Naive thymus-derived CD8-positive, alpha-beta T cell (primary cell): Measurements from ENCODE around the gene GREB1L. TPM values are rescaled to one million over a fixed set of nuclear protein-coding genes. Genes with fewer than 3 reads are reported as not detected.

Source experiments
- ATAC-seq, 2 donors: fragments of 150-1000 bp; cut with Tn5 transposase in 1 of 2; sonication (Bioruptor Pico), chemical (Tn5 transposase) in 1 of 2; 1 replicate in 1 of 2; 2 replicates in 1 of 2; pipeline ENCODE4 v1.10.0; 2021; ENCODE audit warnings: mild to moderate bottlenecking in 2 of 2, moderate library complexity in 2 of 2
- POLR2A ChIA-PET: fragments of 350-600 bp; sonication (Branson Sonifier 250); formaldehyde crosslinking; loops from one replicate; lab custom pipeline; 2021; ENCODE audit warnings: antibody characterized with exemption; lab: Charles Lee
- DNase-seq, 10 donors: peaks; one replicate each; pipeline versions ENCODE4 v3.0.0 to v3.0.0-alpha.2; 2020 to 2022
- H3K27ac Mint-ChIP-seq, 10 donors: one replicate each; pipeline ENCODE4 v1.8.0; 2020 to 2022; ENCODE audit warnings: mild to moderate bottlenecking in 10 of 10, mixed read lengths in 10 of 10, moderate library complexity in 4 of 10, inconsistent platforms in 1 of 10
- H3K27me3 Mint-ChIP-seq, 5 donors: one replicate each; pipeline ENCODE4 v1.8.0; 2021 to 2022; ENCODE audit warnings: mixed read lengths in 5 of 5
- H3K36me3 Mint-ChIP-seq, 3 donors: one replicate each; pipeline ENCODE4 v1.8.0; 2020 to 2022; ENCODE audit warnings: mixed read lengths in 3 of 3, mild to moderate bottlenecking in 2 of 3, inconsistent platforms in 1 of 3
- H3K4me1 Mint-ChIP-seq, 4 donors: one replicate each; pipeline ENCODE4 v1.8.0; 2021 to 2022; ENCODE audit warnings: mixed read lengths in 4 of 4
- H3K4me3 Mint-ChIP-seq, 10 donors: one replicate each; pipeline ENCODE4 v1.8.0; 2020 to 2022; ENCODE audit warnings: mild to moderate bottlenecking in 10 of 10, mixed read lengths in 10 of 10, moderate library complexity in 6 of 10, inconsistent platforms in 1 of 10
- H3K9me3 Mint-ChIP-seq, 9 donors: one replicate each; pipeline ENCODE4 v1.8.0; 2020 to 2022; ENCODE audit warnings: mixed read lengths in 9 of 9, mild to moderate bottlenecking in 3 of 9, inconsistent platforms in 1 of 9, moderate library complexity in 1 of 9
- polyA plus RNA-seq, 3 donors: library from polyadenylated mRNA; unstranded; fragments of 300-500 nt; fragmentation: Illumina TruSeq; gene quantifications; one replicate each; pipeline ENCODE4 v1.2.3, GENCODE V29; 2021
- total RNA-seq, 8 experiments: library from RNA in 2 of 8; stranded (reverse) in 2 of 8; gene quantifications; one replicate each; pipeline ENCODE4 v1.2.3 and lab custom pipeline; 2021 to 2026

Gene GREB1L
- total and polyA plus RNA-seq, 5 experiments from 2014 or later = 0.07 to 0.09 TPM; not detected in 3

DNA sequence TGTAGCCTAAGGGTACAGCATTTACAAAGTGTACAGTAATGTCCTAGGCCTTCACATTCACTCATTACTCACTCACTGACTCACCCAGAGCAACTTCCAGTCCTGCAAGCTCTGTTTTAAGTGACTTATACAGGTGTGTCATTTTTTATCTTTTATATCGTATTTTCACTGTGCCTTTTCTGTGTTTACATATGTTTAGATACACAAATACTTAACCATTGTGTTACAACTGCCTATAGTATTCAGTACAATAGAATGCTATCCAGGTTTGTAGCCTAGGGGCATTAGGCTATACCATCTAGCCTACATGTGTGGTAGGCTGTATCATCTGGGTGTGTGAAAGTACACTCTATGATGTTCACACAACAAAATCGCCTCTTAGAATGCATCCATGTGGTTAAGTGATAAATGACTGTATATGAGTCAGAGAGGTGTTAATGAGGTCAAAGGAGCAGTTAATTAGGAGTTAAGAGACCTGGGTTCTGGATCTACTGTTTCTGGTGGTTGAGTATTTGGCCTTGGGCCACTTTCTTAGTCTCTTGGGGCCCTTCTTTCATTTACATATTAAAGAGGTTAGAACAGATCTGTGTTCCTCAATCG lies 149.1 kb downstream of the GREB1L start:
- Mint-ChIP-seq H3K4me3 (no peak overlapping the region), H3K9me3 (no peaks in the 10 kb centered on the region), H3K27me3 (peaks cover 0 to 19% (median 11%) of the 10 kb centered on the region in 5 donors)

DNA sequence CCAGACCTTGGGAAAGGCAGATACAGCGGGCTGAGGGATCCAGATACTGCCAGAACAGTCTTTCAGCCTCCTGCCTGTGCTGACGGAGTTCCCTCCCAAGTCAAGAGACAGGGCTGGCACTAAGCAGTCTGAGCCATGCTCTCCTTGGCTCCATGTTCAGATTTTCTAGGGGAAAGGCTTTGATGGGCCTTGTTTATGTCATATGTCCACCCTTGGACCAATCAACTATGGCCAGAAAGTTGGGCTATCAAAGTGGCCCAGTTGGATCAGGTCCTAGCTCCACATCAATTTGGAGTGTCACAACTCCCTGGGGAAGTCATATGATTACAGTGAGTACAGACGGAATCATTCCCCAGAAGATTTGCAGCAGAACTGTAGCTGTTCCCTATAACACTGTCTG lies 152.0 kb downstream of the GREB1L start:
- no peaks in the 10 kb centered on the region for H3K36me3 Mint-ChIP-seq
- no peak overlapping the region for H3K27ac Mint-ChIP-seq
- POLR2A ChIA-PET = no interaction called here
- H3K9me3 Mint-ChIP-seq = no peaks in the 10 kb centered on the region
- H3K27me3 Mint-ChIP-seq = peaks cover 0 to 17% (median 9%) of the 10 kb centered on the region in 5 donors
- DNase-seq (no peak), ATAC-seq (no peak)
- no peaks in the 10 kb centered on the region for H3K4me1 Mint-ChIP-seq
- H3K4me3 Mint-ChIP-seq = no peak overlapping the region

More for the DNA sequence above, 149.1 kb downstream of the GREB1L start:
- no peak for ATAC-seq
- POLR2A ChIA-PET = no interaction called here
- Mint-ChIP-seq H3K27ac (no peak overlapping the region), H3K4me1 (no peaks in the 10 kb centered on the region), H3K36me3 (no peaks in the 10 kb centered on the region)
- DNase-seq = no peak

DNA sequence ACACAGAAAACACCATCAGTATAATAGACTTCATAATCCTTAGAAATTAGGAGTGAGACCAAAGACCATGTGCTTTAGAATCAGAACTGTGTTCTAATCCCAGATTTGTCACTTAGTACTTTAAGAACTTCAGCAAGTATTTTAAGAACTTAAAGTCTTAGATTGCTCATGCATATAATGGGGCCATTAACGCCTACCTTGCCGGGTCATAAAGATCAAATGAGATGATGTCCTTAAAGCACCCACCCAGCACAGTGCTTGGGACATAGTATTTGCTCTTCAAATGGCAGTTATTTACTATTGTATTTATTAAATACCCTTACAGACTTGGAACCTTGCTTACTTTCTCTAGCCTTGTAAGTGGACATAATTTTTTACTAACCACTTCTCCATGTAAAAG lies 156.1 kb downstream of the GREB1L start:
- no peaks in the 10 kb centered on the region for H3K4me1 Mint-ChIP-seq
- H3K27me3 Mint-ChIP-seq = peaks cover 0 to 18% (median 7%) of the 10 kb centered on the region in 5 donors

DNA sequence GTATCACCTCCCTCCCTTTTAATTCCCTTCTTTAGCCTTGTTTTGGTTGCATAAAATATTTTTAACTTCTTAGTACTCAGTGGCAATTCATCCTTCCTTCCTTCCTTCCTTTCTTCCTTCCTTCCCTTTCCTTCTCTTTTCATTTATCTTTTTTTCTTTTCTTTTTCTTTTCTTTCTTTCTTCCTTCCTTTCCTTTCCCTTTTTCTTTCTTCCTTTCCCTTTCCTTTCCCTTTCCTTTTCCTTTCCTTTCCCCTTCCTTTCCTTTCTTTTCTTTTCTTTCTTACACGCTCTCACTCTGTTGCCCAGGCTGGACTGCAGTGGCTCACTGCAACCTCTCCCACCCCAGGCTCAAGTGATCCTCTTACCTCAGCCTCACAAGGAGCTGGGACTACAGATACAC lies 160.2 kb downstream of the GREB1L start:
- H3K4me3 Mint-ChIP-seq = no peak overlapping the region
- H3K27me3 Mint-ChIP-seq = peaks cover 0 to 10% (median 3%) of the 10 kb centered on the region in 5 donors
- no peaks in the 10 kb centered on the region for H3K4me1 Mint-ChIP-seq
- H3K9me3 Mint-ChIP-seq = no peaks in the 10 kb centered on the region
- DNase-seq (no peak), ATAC-seq (no peak)
- H3K27ac Mint-ChIP-seq = no peak overlapping the region
- POLR2A ChIA-PET = no interaction called here
- H3K36me3 Mint-ChIP-seq = no peaks in the 10 kb centered on the region

More for the DNA sequence above, 156.1 kb downstream of the GREB1L start:
- Mint-ChIP-seq H3K4me3 (no peak overlapping the region), H3K27ac (no peak overlapping the region), H3K9me3 (no peaks in the 10 kb centered on the region), H3K36me3 (no peaks in the 10 kb centered on the region)
- no peak for DNase-seq
- POLR2A ChIA-PET = no interaction called here
- no peak for ATAC-seq

DNA sequence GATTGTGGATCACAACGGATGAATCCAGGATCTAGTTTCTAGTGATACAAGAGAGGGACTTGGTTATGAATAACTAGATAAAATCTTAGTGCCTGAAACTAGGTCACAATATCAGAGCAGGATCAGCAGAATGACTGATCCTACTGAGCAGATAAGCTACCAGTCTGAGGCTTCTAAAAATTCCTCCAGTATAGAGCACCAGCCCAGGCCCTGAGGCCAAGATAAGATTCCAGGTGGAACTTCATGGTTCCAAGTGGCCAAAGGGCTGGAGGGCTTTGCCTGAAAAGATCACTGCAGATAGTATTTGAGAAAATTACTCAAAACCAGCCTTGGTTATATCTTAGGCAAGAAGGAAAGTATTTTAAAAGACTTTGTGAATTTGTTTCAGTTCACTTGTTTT lies 162.4 kb downstream of the GREB1L start:
- H3K36me3 Mint-ChIP-seq = no peaks in the 10 kb centered on the region
- H3K4me3 Mint-ChIP-seq = no peak overlapping the region
- peaks cover 0 to 3% (median 0%) of the 10 kb centered on the region in 9 donors for H3K9me3 Mint-ChIP-seq
- no peak for DNase-seq
- no peak for ATAC-seq
- peaks cover 0 to 8% (median 4%) of the 10 kb centered on the region in 5 donors for H3K27me3 Mint-ChIP-seq
- H3K4me1 Mint-ChIP-seq = no peaks in the 10 kb centered on the region
- POLR2A ChIA-PET = no interaction called here
- H3K27ac Mint-ChIP-seq = no peak overlapping the region

DNA sequence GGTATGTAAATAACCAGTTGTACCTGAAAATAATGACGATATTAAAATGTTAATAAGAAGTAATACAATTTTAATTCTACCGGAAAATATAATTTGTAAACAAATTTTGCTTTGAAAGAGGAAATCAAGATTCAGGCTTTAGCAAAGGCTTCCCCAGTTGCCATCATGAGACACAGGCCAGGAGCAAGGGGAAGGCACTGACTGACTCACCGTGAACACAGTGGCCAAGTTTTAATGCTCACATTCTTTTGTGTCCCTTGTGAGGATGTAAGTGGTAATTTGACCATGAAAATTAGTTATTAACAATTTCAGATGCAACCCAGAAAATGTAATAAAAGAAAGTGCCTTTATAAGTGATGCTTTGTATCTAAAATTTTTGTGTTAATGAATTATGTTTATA lies 164.1 kb downstream of the GREB1L start:
- ATAC-seq (no peak), DNase-seq (no peak)
- peaks cover 0 to 3% (median 0%) of the 10 kb centered on the region in 9 donors for H3K9me3 Mint-ChIP-seq
- H3K4me1 Mint-ChIP-seq = no peaks in the 10 kb centered on the region
- H3K4me3 Mint-ChIP-seq = no peak overlapping the region
- peaks cover 0 to 10% (median 4%) of the 10 kb centered on the region in 5 donors for H3K27me3 Mint-ChIP-seq
- POLR2A ChIA-PET = no interaction called here
- no peak overlapping the region for H3K27ac Mint-ChIP-seq
- no peaks in the 10 kb centered on the region for H3K36me3 Mint-ChIP-seq

DNA sequence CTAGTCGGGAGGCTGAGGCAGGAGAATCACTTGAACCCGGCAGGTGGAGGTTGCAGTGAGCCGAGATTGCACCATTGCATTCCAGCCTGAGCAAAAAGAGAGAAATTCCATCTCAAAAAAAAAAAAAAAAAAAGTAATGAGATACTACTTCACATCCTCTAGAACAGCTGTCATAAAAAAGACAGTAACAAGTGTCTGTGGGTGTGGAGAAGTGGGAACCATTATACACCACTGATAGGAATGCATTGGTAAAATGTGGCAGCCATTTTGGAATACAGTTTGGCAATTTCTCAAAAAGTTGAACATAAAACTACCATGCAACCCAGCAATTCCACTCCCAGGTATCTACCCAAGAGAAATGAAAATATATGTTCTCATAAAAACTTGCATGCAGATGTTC lies 166.6 kb downstream of the GREB1L start:
- Mint-ChIP-seq H3K36me3 (no peaks in the 10 kb centered on the region), H3K27me3 (peaks cover 0 to 14% (median 12%) of the 10 kb centered on the region in 5 donors), H3K4me3 (no peak overlapping the region), H3K4me1 (no peaks in the 10 kb centered on the region), H3K9me3 (peaks cover 0 to 4% (median 0%) of the 10 kb centered on the region in 9 donors), H3K27ac (no peak overlapping the region)
- POLR2A ChIA-PET = no interaction called here
- DNase-seq (no peak), ATAC-seq (no peak)

DNA sequence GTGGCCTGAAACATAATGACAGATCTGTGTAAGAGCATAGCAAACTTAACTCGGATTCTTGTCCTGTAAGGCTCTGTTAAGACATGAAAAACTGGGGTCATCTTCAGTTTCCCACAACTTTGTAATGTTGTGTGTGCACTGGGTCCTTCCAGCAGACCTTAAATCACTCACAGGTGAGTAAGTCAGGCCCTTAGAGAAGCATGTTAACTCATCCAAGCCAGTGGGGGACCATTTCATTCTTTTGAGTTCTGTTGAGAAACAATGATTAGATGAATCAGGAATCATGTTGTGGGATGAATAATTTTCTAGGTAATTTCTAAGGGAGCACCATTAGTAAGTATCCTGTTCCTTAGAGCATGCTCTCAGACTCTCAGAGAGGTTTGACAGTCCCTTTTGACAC lies 191.4 kb downstream of the GREB1L start:
- peaks cover 11 to 25% (median 17%) of the 10 kb centered on the region in 5 donors for H3K27me3 Mint-ChIP-seq
- no peaks in the 10 kb centered on the region for H3K36me3 Mint-ChIP-seq

DNA sequence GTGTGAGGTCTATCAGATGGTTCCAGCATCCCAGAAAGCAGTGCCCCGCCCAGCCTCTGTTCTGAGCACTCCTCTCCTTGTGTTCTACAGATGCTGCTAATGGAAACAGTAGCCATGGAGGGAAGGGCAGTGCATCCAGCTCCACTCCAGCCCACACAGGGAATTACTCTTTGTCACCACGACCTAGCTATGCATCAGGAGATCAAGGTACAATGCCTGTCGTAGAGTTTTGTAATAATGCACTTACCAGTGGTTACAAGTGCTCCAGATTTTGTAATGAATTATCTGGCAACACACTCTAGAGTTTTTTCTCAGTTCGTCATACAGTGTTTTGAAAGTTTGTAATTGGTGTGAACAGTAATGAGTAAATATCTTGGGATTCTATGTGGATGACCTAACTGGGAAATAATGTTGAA lies 197.4 kb downstream of the GREB1L start:
- Mint-ChIP-seq H3K4me1 (no peaks in the 10 kb centered on the region), H3K4me3 (no peak overlapping the region), H3K27ac (no peak overlapping the region), H3K27me3 (peaks cover 10 to 36% (median 31%) of the 10 kb centered on the region in 5 donors), H3K9me3 (no peaks in the 10 kb centered on the region), H3K36me3 (no peaks in the 10 kb centered on the region)
- ATAC-seq (no peak), DNase-seq (no peak)
- POLR2A ChIA-PET = no interaction called here

More for the DNA sequence above, 191.4 kb downstream of the GREB1L start:
- no peaks in the 10 kb centered on the region for H3K4me1 Mint-ChIP-seq
- H3K27ac Mint-ChIP-seq = no peak overlapping the region
- DNase-seq (no peak), ATAC-seq (no peak)
- POLR2A ChIA-PET = no interaction called here
- peaks cover 0 to 10% (median under 1%) of the 10 kb centered on the region in 9 donors for H3K9me3 Mint-ChIP-seq
- H3K4me3 Mint-ChIP-seq = no peak overlapping the region

DNA sequence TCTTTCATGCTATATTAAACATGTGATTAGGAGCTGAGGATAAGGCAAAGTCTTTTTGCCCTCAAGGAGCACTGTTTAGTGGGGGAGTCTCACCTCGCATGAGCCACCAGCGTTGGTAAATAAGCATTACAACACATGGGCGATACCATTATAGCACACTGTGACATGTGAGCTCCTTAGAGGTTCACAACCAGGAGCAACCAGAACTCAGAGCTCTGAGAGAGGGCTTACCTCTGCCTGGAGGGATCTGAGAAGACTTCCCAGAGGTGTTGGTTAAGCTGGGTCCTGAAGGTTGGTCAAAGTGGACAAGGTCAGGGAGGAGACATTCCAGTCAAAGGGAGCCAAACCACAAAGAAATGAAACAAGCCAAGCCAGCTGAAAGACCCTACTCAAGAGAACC lies 199.6 kb downstream of the GREB1L start:
- Mint-ChIP-seq H3K4me3 (no peak overlapping the region), H3K9me3 (no peaks in the 10 kb centered on the region), H3K4me1 (no peaks in the 10 kb centered on the region), H3K36me3 (no peaks in the 10 kb centered on the region), H3K27me3 (peaks cover 6 to 25% (median 21%) of the 10 kb centered on the region in 5 donors), H3K27ac (no peak overlapping the region)
- ATAC-seq = no peak
- DNase-seq = no peak
- POLR2A ChIA-PET = no interaction called here

DNA sequence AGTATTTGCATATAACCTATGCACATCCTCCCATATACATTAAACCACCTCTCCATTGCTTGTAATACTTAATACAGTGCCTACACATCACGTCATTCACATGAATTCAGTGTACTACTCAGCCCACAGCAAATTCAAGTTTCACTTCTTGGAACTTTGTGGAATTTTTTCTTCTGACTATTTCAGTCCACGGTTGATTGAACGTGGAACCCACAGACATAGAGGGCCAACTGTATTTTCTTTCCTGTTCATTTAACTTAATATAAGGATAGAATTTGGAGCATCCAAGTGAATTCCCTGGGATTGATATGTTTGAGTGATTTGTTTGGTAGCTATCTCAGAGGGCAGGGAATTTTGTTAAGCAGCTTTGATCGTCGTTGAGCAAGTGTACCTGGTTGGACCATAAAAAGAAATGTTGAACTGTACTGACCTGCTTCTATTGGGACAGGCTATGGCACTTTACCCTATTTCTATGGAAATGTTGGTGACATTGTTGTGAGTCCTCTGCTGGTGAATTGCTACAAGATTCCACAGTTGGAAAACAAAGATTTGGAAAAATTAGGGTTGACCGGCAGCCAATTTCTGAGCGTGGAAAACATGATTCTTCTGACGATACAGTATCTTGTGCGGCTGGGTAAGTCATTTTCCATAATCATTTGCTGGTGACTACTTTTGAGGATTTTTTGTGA lies 201.9 kb downstream of the GREB1L start:
- no peak for ATAC-seq
- H3K4me3 Mint-ChIP-seq = no peak overlapping the region
- no peak overlapping the region for H3K27ac Mint-ChIP-seq
- H3K36me3 Mint-ChIP-seq = no peaks in the 10 kb centered on the region
- no peaks in the 10 kb centered on the region for H3K9me3 Mint-ChIP-seq
- no peaks in the 10 kb centered on the region for H3K4me1 Mint-ChIP-seq
- peaks cover 5 to 22% (median 16%) of the 10 kb centered on the region in 5 donors for H3K27me3 Mint-ChIP-seq
- POLR2A ChIA-PET = no interaction called here
- DNase-seq = no peak

DNA sequence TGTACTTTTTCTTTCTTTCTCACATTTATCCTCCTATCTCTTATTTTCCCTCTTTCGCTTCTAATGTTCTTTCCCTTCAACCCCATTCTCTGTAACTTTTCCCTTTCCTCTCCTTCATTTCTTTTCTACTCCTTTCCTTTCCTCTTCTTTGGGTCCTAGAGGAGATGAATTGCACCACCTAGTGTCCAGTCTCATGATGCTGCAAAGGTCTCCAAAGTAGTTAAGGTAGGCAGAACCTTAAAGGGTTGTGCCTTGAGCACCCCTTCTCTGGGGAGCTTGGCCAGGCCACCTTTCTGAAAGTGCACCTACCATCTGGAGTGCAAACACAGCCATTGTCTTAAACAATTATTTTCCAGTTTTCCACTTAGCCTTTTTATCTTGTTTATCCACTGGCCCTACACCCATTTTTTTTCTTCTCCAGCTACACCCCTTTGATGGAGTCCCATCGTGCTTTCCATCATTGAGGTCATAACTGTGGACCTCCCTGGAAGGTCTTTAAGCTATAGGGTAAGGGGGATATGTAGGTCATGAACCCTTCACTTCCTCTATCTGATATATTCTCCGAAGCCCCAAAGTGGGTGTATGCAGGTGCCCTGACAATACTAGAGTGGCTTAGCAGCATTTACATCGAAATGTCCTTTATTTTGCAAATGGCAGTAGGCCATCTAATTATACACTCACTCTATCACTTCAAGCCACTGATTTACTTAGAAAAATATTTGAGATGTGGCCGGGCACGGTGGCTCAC lies 202.6 kb downstream of the GREB1L start:
- DNase-seq (no peak), ATAC-seq (no peak)
- Mint-ChIP-seq H3K27me3 (peaks cover 5 to 22% (median 16%) of the 10 kb centered on the region in 5 donors), H3K27ac (no peak overlapping the region), H3K4me3 (no peak overlapping the region), H3K9me3 (no peaks in the 10 kb centered on the region), H3K4me1 (no peaks in the 10 kb centered on the region), H3K36me3 (no peaks in the 10 kb centered on the region)
- POLR2A ChIA-PET = no interaction called here

DNA sequence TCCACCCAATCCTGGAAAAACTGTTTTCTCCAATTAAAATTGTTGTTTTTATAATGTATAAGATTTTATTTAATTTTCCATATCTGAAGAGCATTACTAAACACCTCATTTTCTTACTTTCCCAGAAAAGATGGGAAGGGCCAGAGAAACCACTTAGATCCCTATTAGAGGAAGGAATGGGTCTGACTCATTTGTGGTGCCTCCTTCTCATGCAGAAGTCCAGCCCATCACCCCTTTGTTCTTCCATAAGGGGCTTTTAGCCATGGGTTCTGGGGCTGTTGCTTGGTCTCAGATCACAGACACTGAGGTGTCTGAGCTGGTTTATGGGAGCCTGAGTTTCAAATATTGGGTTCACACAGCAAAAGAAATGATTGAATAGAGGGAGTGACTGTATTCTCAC lies 206.3 kb downstream of the GREB1L start:
- ATAC-seq (no peak), DNase-seq (no peak)
- H3K4me1 Mint-ChIP-seq = no peaks in the 10 kb centered on the region
- no peaks in the 10 kb centered on the region for H3K9me3 Mint-ChIP-seq
- POLR2A ChIA-PET = no interaction called here
- no peaks in the 10 kb centered on the region for H3K36me3 Mint-ChIP-seq
- H3K27ac Mint-ChIP-seq = no peak overlapping the region
- peaks cover 10 to 21% (median 13%) of the 10 kb centered on the region in 5 donors for H3K27me3 Mint-ChIP-seq
- no peak overlapping the region for H3K4me3 Mint-ChIP-seq
